Hepatocyte (in vitro differentiated cells): ENCODE results near the gene GRIK4. TPM values are rescaled to one million over a fixed set of nuclear protein-coding genes. Genes with fewer than 3 reads are reported as not detected.

Source experiments
- DNase-seq: peaks from one replicate; pipeline ENCODE4 v3.0.0-alpha.2; 2016; ENCODE audit warnings: low spot score
- H2AFZ ChIP-seq: fragments of 200-600 bp; sonication (generic); 2 replicates; pipeline ENCODE4 v1.6.0; 2016; ENCODE audit warnings: antibody characterized with exemption, mild to moderate bottlenecking
- H3K27ac ChIP-seq: fragments of 200-600 bp; sonication (generic); 2 replicates; pipeline ENCODE4 v1.5.1; 2016; ENCODE audit warnings: mild to moderate bottlenecking
- H3K27me3 ChIP-seq: fragments of 200-600 bp; sonication (generic); 2 replicates; pipeline ENCODE4 v1.6.1; 2016
- H3K36me3 ChIP-seq: fragments of 200-600 bp; sonication (generic); replicated peaks from 2 replicates; pipeline ENCODE4 v1.5.1; 2016; ENCODE audit warnings: low read depth; ENCODE audit not compliant: insufficient read depth
- H3K4me1 ChIP-seq: fragments of 200-600 bp; sonication (generic); 2 replicates; pipeline ENCODE4 v1.5.1; 2016; ENCODE audit warnings: mild to moderate bottlenecking, moderate library complexity; ENCODE audit not compliant: insufficient read depth
- H3K4me2 ChIP-seq: fragments of 200-600 bp; sonication (generic); 2 replicates; pipeline ENCODE4 v1.6.0; 2016
- H3K4me3 ChIP-seq: fragments of 200-600 bp; sonication (generic); 2 replicates; pipeline ENCODE4 v1.5.1; 2016; ENCODE audit warnings: mild to moderate bottlenecking
- H3K79me2 ChIP-seq: fragments of 200-600 bp; sonication (generic); 2 replicates; pipeline ENCODE4 v1.6.0; 2017; ENCODE audit warnings: mild to moderate bottlenecking
- H3K9me2 ChIP-seq: fragments of 200-600 bp; sonication (generic); replicated peaks from 2 replicates; pipeline ENCODE4 v1.6.0; 2017; ENCODE audit warnings: mild to moderate bottlenecking; ENCODE audit not compliant: insufficient read depth
- H3K9me3 ChIP-seq: fragments of 200-600 bp; sonication (generic); 2 replicates; pipeline ENCODE4 v1.5.1; 2016; ENCODE audit warnings: low read depth, mild to moderate bottlenecking
- H4K20me1 ChIP-seq: fragments of 200-600 bp; sonication (generic); 2 replicates; pipeline ENCODE4 v1.6.0; 2016; ENCODE audit warnings: mild to moderate bottlenecking; ENCODE audit not compliant: insufficient read depth, poor library complexity, severe bottlenecking
- CTCF ChIP-seq: fragments of 200-600 bp; sonication (generic); IDR thresholded peaks from 2 replicates; pipeline ENCODE4 v1.5.1; 2016; ENCODE audit warnings: antibody characterized with exemption, mild to moderate bottlenecking; ENCODE audit not compliant: poor library complexity
- EZH2 ChIP-seq: fragments of 200-600 bp; sonication (generic); IDR thresholded peaks from 2 replicates; pipeline ENCODE4 v1.6.1; 2016; ENCODE audit warnings: antibody characterized with exemption, mild to moderate bottlenecking, borderline replicate concordance
- EZH2phosphoT487 ChIP-seq: fragments of 200-600 bp; sonication (generic); IDR thresholded peaks from one replicate; pipeline ENCODE4 v1.6.1; 2018; ENCODE audit warnings: antibody characterized with exemption, mild to moderate bottlenecking, low read depth, moderate library complexity; ENCODE audit not compliant: unreplicated experiment, severe bottlenecking
- WGBS: methylation state at CpG from one replicate; pipeline ENCODE4 v1.1.6; 2016; ENCODE audit warnings: low lambda C conversion rate; ENCODE audit errors: missing lambda C conversion rate; 5-methylcytosine and 5-hydroxymethylcytosine counted together
- polyA plus RNA-seq: library from polyadenylated mRNA; unstranded; fragments of >200 nt; fragmentation: Nextera tagmentation; extraction: Ambion mirVana; gene quantifications from 2 replicates; pipeline ENCODE4 v1.2.1, GENCODE V29; 2016
- total RNA-seq: library from RNA; depleted of rRNA; stranded (reverse); fragments of >200 nt; gene quantifications from 2 replicates; pipeline ENCODE4 v1.2.3, GENCODE V29; 2014

The GRIK4 gene
- total and polyA plus RNA-seq, 2 experiments from 2014 or later = 1.5 to 2.3 TPM

- no peak for DNase-seq
- WGBS = 89% methylated on average over 18 of the region's 18 CpGs
- TF ChIP-seq EZH2phosphoT487 = no peak
- TF ChIP-seq CTCF = no peak
- TF ChIP-seq EZH2 = no peak
- no peaks in the 10 kb centered on the region for H3K36me3 ChIP-seq
- H3K4me2 ChIP-seq = no peak overlapping the region
- H3K4me1 ChIP-seq = peaks cover 10% of the 10 kb centered on the region
- no peaks in the 10 kb centered on the region for H4K20me1 ChIP-seq
- no peaks in the 10 kb centered on the region for H3K9me3 ChIP-seq
- no peak overlapping the region for H3K4me3 ChIP-seq
- no peak overlapping the region for H2AFZ ChIP-seq
- no peaks in the 10 kb centered on the region for H3K27me3 ChIP-seq
- H3K79me2 ChIP-seq = no peaks in the 10 kb centered on the region
- no peaks in the 10 kb centered on the region for H3K9me2 ChIP-seq
- no peak overlapping the region for H3K27ac ChIP-seq
Observed at GRCh38 chr11:120606211-120607010, 94.9 kb downstream of the GRIK4 start.

- H3K4me1 ChIP-seq = peaks cover 10% of the 10 kb centered on the region
Observed at GRCh38 chr11:120608061-120608460, 96.5 kb downstream of the GRIK4 start.

GRCh38 chr11:120608760-120609211 is 97.2 kb downstream of the GRIK4 start:
- H4K20me1 ChIP-seq = no peaks in the 10 kb centered on the region
- peaks cover 16% of the 10 kb centered on the region for H3K4me1 ChIP-seq
- H3K27me3 ChIP-seq = no peaks in the 10 kb centered on the region
- no peaks in the 10 kb centered on the region for H3K9me3 ChIP-seq
- H3K4me2 ChIP-seq = no peak overlapping the region
- no peak for DNase-seq
- no peaks in the 10 kb centered on the region for H3K79me2 ChIP-seq
- no peak overlapping the region for H3K4me3 ChIP-seq
- no peaks in the 10 kb centered on the region for H3K36me3 ChIP-seq
- H2AFZ ChIP-seq = no peak overlapping the region
- no peak overlapping the region for H3K27ac ChIP-seq
- no peaks in the 10 kb centered on the region for H3K9me2 ChIP-seq
- TF ChIP-seq EZH2phosphoT487 (no peak), CTCF (no peak), EZH2 (no peak)
- WGBS = 75% methylated on average over 4 of the region's 4 CpGs

More at GRCh38 chr11:120608061-120608460, 96.5 kb downstream of the GRIK4 start:
- TF ChIP-seq CTCF (no peak), EZH2 (no peak), EZH2phosphoT487 (no peak)
- Histone ChIP-seq H3K9me2 (no peaks in the 10 kb centered on the region), H3K27me3 (no peaks in the 10 kb centered on the region), H3K4me3 (no peak overlapping the region), H3K27ac (no peak overlapping the region), H3K9me3 (no peaks in the 10 kb centered on the region), H2AFZ (no peak overlapping the region), H3K4me2 (no peak overlapping the region), H3K79me2 (no peaks in the 10 kb centered on the region), H3K36me3 (no peaks in the 10 kb centered on the region), H4K20me1 (no peaks in the 10 kb centered on the region)
- 90% methylated on average over 2 of the region's 2 CpGs for WGBS
- DNase-seq = no peak
